ENCODE data around the gene ZFP37.
"Not testable (repeated sequence)": the region's sequence is repeated elsewhere in the genome, so short reads cannot be mapped to it uniquely, and the experiment has no call there.

ZFP37 gene

GRCh38 chr9:113056191-113057106 is at the start of gene ZFP37:
Gene ZFP37 (minus strand): TSS chr9:113056724. CDS start chr9:113056688, 36 bp downstream.
- no peak for TF ChIP-seq CTCF (IDR thresholded peaks at IDR 0.05; ENCODE audit: low read depth, low read length)
- peak; percentile 95 to 98 for DNase-seq (ENCODE audit: low read depth in 2 of 2)
- peak within 1 kb of the TSS; percentile 81 to 85 for H3K4me3 ChIP-seq (replicated peaks in 1 of 2; ENCODE audit: low read depth in 2 of 2, low read length in 2 of 2)

GRCh38 chr9:113105345-113105744 is 48.8 kb upstream of the ZFP37 start:
- not testable (repeated sequence) for DNase-seq (ENCODE audit: low read depth in 2 of 2); H3K4me3 ChIP-seq (replicated peaks in 1 of 2; ENCODE audit: low read depth in 2 of 2, low read length in 2 of 2)

- H3K4me3 ChIP-seq (replicated peaks in 1 of 2; ENCODE audit: low read depth in 2 of 2, low read length in 2 of 2) = no peak overlapping the region
- no peak for TF ChIP-seq CTCF (IDR thresholded peaks at IDR 0.05; ENCODE audit: low read depth, low read length)
- DNase-seq (ENCODE audit: low read depth in 2 of 2) = no peak
These were observed 39.0 kb upstream of the ZFP37 start for GRCh38 chr9:113095561-113095960.

GRCh38 chr9:113089924-113090323 is 33.4 kb upstream of the ZFP37 start:
- not testable (repeated sequence) for DNase-seq (ENCODE audit: low read depth in 2 of 2); H3K4me3 ChIP-seq (replicated peaks in 1 of 2; ENCODE audit: low read depth in 2 of 2, low read length in 2 of 2)

GRCh38 chr9:113089143-113089505 is 32.6 kb upstream of the ZFP37 start:
- not testable (repeated sequence) for H3K4me3 ChIP-seq (replicated peaks in 1 of 2; ENCODE audit: low read depth in 2 of 2, low read length in 2 of 2); DNase-seq (ENCODE audit: low read depth in 2 of 2)

- not testable (repeated sequence) for H3K4me3 ChIP-seq (replicated peaks in 1 of 2; ENCODE audit: low read depth in 2 of 2, low read length in 2 of 2); DNase-seq (ENCODE audit: low read depth in 2 of 2)
These were observed 32.1 kb upstream of the ZFP37 start for GRCh38 chr9:113088456-113089142.

GRCh38 chr9:113062932-113063310 is 6.4 kb upstream of the ZFP37 start:
- DNase-seq (ENCODE audit: low read depth in 2 of 2); H3K4me3 ChIP-seq (replicated peaks in 1 of 2; ENCODE audit: low read depth in 2 of 2, low read length in 2 of 2): not testable (repeated sequence)

GRCh38 chr9:113062256-113062931 is 5.9 kb upstream of the ZFP37 start:
- DNase-seq (ENCODE audit: low read depth in 2 of 2); H3K4me3 ChIP-seq (replicated peaks in 1 of 2; ENCODE audit: low read depth in 2 of 2, low read length in 2 of 2): not testable (repeated sequence)

- not testable (repeated sequence) for H3K4me3 ChIP-seq (replicated peaks in 1 of 2; ENCODE audit: low read depth in 2 of 2, low read length in 2 of 2); DNase-seq (ENCODE audit: low read depth in 2 of 2)
These were observed 4.7 kb upstream of the ZFP37 start for GRCh38 chr9:113061072-113061850.

GRCh38 chr9:113059581-113060284 is 3.2 kb upstream of the ZFP37 start:
- peak in 1 of 2 donors; percentile 14 for DNase-seq (ENCODE audit: low read depth in 2 of 2)
- peak overlapping the region in 1 of 2 donors; percentile 17 for H3K4me3 ChIP-seq (replicated peaks in 1 of 2; ENCODE audit: low read depth in 2 of 2, low read length in 2 of 2)
